Measurements from ENCODE around the gene CDRT4.

DNA sequence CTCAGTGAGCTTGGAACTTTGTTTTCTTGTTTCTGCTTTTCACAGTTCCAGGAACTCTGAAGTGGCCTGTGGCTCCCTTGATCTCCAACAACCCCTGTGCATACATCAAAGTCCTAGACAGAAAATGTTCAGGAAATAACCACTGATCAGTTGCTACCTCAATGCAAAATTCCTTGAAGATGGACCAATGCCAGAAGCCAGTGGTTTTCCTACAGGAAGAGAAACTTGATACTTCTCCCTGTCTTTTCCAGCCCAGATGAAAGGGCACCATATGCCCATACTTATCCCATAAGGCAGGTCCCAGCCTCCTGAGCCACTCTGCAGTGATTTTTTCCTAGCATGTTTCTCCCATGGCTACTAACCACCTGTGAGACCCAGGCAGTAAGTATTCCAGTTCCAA, 12.3 kb upstream of the CDRT4 start:
- TF ChIP-seq JUND (IDR thresholded peaks at IDR 0.05) (no peak), EZH2phosphoT487 (IDR thresholded peaks at IDR 0.05; ENCODE audit: borderline replicate concordance) (no peak)
- TF ChIP-seq, protein P1, sequence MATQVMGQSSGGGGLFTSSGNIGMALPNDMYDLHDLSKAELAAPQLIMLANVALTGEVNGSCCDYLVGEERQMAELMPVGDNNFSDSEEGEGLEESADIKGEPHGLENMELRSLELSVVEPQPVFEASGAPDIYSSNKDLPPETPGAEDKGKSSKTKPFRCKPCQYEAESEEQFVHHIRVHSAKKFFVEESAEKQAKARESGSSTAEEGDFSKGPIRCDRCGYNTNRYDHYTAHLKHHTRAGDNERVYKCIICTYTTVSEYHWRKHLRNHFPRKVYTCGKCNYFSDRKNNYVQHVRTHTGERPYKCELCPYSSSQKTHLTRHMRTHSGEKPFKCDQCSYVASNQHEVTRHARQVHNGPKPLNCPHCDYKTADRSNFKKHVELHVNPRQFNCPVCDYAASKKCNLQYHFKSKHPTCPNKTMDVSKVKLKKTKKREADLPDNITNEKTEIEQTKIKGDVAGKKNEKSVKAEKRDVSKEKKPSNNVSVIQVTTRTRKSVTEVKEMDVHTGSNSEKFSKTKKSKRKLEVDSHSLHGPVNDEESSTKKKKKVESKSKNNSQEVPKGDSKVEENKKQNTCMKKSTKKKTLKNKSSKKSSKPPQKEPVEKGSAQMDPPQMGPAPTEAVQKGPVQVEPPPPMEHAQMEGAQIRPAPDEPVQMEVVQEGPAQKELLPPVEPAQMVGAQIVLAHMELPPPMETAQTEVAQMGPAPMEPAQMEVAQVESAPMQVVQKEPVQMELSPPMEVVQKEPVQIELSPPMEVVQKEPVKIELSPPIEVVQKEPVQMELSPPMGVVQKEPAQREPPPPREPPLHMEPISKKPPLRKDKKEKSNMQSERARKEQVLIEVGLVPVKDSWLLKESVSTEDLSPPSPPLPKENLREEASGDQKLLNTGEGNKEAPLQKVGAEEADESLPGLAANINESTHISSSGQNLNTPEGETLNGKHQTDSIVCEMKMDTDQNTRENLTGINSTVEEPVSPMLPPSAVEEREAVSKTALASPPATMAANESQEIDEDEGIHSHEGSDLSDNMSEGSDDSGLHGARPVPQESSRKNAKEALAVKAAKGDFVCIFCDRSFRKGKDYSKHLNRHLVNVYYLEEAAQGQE (IDR thresholded peaks at IDR 0.05; ENCODE audit: low read depth): no peak
- TF ChIP-seq, protein P2, sequence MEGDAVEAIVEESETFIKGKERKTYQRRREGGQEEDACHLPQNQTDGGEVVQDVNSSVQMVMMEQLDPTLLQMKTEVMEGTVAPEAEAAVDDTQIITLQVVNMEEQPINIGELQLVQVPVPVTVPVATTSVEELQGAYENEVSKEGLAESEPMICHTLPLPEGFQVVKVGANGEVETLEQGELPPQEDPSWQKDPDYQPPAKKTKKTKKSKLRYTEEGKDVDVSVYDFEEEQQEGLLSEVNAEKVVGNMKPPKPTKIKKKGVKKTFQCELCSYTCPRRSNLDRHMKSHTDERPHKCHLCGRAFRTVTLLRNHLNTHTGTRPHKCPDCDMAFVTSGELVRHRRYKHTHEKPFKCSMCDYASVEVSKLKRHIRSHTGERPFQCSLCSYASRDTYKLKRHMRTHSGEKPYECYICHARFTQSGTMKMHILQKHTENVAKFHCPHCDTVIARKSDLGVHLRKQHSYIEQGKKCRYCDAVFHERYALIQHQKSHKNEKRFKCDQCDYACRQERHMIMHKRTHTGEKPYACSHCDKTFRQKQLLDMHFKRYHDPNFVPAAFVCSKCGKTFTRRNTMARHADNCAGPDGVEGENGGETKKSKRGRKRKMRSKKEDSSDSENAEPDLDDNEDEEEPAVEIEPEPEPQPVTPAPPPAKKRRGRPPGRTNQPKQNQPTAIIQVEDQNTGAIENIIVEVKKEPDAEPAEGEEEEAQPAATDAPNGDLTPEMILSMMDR (IDR thresholded peaks at IDR 0.05 in 2 of 3, conservative IDR thresholded peaks at IDR 0.05 in 1 of 3; ENCODE audit: borderline replicate concordance in 1 of 3, insufficient read depth in 1 of 3, low read depth in 2 of 3, low read length in 2 of 3): no peak

Data from HCT116 (cell line).